T-helper 9 cell (primary cell): ENCODE measurements around the gene PLEKHD1.

Experiments
- DNase-seq: peaks from one replicate; pipeline ENCODE4 v3.0.0-alpha.2; 2020

The PLEKHD1 gene

GRCh38 chr14:69519204-69520100, 34.9 kb downstream of the PLEKHD1 start:
- DNase-seq = no peak

DNA sequence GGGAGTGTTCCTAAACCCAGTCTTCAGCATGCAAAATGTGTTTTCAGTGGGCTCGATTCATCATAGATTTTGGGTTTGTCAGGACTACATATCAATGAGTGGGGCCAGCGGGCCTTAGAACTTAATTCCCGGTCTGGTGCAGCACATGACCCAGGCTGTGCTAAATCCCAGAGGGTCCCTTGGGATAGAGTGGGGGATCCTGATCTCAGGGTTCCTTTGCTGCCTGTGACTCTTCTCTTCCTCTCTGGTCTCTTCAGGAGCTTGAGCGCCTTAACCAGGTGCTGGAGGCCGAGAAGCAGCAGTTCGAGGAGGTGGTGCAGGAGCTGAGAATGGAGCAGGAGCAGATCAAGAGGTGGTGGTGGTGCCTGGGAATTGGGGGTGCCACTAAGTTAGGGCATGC, 37.5 kb downstream of the PLEKHD1 start:
- DNase-seq = no peak

GRCh38 chr14:69525896-69526295, 41.4 kb downstream of the PLEKHD1 start:
- DNase-seq = no peak

- no peak for DNase-seq
These were observed 43.1 kb downstream of the PLEKHD1 start for GRCh38 chr14:69527635-69528034.

- DNase-seq = no peak
These were observed 43.6 kb downstream of the PLEKHD1 start for GRCh38 chr14:69528143-69528542.

DNA sequence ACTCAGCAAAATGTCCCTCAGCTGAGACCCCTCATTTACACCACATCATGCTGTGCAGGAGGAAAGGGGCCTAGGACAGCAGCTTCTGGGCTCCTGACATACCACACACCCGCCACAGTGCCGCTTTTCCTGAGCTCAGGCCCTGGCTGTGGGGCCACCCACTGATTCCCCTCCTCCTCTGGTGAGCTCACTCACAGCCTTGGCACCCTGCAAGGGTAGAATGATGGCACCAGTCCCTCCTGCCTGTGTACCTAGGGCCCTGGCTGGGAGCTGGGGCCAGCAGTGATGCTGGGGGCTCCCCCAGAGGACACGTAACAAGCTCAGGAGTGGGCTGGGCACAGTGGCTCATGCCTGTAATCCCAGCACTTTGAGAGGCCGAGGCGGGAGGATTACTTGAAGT, 44.4 kb downstream of the PLEKHD1 start:
- DNase-seq = no peak

DNA sequence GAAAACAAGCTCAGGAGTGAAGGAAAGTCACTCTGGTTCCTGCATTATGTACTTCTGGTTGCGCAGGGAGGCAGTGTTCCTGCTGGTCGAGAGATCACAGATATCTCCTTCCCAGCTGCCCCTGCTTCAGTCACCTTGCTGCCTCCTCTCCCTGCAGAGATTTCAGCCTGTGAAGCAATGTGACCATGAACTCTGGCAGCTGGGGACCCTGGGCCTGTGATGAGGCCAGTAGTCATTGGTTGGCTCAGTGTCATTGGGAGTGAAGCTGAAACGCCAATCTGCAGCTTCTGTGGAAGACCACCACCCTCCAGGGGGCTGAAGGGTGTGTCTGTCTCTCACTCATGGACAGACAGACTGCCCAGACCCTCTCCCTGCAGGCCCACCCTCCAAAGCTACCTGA, 45.0 kb downstream of the PLEKHD1 start:
- no peak for DNase-seq

- DNase-seq = no peak
These were observed 45.6 kb downstream of the PLEKHD1 start for GRCh38 chr14:69530095-69530494.

DNA sequence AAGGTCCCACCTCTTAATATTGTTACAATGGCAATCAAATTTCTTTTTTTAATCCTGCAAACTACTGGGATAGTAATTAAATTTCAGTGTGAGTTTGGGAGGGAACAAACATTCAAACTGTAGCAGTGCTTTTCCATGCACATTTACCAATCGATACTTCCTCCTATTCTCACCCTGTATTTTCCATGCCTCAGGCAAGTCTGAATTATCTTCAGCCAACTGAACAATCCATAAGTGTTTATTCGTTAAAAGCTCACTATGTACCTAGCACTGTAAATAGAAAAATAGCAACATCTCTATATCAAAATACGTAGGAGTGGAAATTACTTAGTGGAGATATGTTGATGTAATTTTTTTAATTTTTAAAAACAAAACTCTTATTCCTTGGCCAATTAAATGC, 46.6 kb downstream of the PLEKHD1 start:
- DNase-seq = no peak

DNA sequence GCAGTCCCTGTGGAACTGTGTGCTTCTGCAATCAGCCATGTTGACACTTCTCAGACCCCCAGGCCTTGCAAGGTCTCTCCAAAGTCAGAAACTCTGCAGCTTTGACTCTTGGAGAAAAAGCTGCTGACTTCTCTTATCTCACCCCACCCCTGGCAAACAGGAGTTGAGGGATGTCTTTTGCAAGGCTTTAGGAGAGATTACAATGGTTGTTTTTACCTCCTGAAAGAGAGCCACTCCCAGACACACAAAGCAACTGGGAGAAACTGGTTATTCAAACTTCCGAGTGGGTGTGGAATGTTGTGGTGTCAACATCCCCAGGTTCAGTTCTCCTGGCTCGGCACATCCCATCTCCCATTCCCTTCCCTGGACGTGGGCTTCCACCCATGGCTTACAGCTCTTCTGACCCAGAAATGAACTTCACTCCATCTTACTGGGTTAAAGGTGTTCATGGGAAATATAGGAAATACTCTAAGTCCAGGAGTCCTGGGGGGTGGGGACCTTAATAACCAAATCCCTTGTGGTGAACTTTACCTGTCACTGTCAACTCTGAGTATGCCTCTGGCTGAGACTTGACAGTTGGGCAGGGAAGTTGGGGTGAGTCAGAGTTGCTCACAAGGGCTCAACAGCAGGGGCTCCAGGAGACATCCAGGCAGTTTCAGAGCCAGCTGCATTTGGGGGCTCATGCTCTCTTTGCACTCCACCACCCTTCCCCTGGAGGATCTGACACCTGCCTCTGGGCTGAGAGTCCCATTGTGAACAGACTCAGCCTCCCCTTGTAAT, 48.2 kb downstream of the PLEKHD1 start:
- DNase-seq = no peak

- no peak for DNase-seq
These were observed 50.8 kb downstream of the PLEKHD1 start for GRCh38 chr14:69535230-69535848.

GRCh38 chr14:69536971-69537370, 52.4 kb downstream of the PLEKHD1 start:
- no peak for DNase-seq

DNA sequence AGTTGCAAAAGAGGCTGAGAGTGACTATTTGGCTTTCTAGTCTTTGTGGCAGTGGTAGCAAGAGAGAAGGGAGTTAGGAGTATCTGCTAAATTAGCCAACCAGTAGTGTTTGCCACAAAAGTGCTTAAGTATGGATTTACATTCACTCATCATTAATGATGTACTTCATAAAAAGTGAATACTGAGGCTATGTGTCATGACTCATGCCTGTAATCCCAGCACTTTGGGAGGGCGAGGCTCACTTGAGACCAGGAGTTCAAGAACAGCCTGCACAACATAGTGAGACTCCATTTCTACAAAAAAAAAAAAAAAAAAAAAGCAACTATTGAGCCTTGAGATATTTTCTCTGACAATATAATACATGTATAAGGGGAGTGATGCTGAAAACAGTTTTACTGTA, 53.4 kb downstream of the PLEKHD1 start:
- no peak for DNase-seq

DNA sequence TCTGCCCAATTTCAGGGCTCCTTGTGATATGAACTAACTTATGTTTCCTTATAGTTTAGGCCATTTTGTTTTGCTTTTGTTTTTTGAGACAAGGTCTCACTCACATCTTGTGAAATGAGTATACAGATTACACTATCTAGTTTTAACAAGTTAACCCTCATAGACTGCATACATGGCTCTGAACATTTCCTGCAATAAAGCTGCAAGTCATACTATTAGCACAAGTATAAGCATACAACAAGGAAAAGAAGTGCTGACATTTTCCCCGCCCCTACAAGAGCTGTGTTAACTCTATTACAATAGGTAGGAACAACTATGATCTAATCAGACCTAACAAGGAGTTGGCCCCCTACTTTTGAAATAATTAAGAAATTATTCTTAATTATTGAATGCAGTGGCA, 54.2 kb downstream of the PLEKHD1 start:
- DNase-seq = no peak

- no peak for DNase-seq
These were observed 55.3 kb downstream of the PLEKHD1 start for GRCh38 chr14:69539631-69540410.

DNA sequence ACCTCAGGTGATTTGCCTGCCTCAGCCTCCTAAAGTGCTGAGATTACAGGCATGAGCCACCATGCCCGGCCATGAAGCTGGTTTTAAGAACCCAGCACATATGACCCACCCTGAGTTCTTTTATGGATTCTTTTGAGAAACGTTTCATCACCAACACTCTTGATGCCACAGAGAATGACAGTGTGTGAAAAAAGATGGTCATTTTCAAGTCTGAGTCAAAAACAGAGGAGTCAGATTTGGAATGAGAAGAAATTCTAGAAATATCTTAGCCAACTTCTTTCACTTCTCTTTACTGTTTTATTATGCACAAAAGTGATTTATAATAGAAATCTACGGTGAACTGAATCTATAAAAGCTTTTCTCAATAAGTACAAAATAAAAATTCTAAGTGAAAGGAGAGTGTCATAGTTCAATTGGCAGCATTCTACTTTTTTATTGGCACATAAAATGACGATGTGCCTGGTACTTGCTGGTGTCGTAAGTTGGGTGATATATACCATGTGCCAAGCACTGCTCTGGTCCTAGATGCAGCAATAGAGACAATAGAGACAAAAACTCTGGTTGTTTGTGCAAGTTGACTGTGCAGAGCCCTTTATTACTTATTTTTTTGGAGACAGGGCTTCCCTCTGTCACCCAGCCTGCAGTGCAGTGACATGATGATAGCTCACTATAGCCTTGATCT, 56.3 kb downstream of the PLEKHD1 start:
- no peak for DNase-seq

DNA sequence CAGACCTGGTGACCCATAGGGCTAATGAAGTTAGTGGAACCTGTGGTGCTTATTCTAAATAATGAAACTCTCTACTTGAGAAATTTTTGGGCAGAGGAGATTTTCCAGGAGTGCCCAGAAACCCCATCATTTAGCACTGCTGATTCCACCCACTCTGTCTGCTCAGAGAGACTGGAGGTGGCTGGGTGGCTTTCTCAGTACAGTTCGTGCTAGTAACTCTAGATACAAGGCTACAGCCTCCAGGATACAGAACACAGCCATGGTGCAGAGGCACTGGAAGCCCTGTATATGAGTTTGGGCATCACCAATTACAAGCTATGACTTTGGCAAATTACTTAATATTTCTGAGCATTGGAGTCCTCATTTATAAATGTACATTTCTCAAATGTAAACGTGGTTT, 57.8 kb downstream of the PLEKHD1 start:
- DNase-seq = no peak

- DNase-seq = peak; percentile 2
These were observed 59.0 kb downstream of the PLEKHD1 start for GRCh38 chr14:69543341-69544115.

GRCh38 chr14:69547701-69548348, 63.3 kb downstream of the PLEKHD1 start:
- DNase-seq = no peak

- DNase-seq = no peak
These were observed 64.0 kb downstream of the PLEKHD1 start for GRCh38 chr14:69548566-69548965.

DNA sequence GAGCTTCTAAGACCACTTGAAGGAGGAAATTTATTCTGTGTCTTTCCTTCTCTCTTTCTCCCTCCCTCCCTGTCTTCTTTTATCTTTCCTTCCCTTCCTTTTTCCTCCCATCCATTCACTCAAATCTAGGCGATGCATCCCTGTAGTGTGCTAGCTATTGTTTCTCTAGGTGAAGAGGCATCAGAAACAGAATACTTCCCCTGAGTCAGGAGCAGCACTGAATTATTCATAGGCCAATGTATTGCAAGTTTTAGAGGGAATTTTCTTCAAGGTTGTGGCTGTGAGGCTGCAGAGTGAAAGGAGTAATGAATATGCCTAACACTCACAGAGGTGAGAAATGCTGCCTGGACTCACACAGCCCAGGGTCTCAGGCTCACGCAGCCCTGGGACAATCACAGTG, 67.0 kb downstream of the PLEKHD1 start:
- DNase-seq = no peak
